ENCODE results near the gene CDCA7L.

The CDCA7L gene

DNA sequence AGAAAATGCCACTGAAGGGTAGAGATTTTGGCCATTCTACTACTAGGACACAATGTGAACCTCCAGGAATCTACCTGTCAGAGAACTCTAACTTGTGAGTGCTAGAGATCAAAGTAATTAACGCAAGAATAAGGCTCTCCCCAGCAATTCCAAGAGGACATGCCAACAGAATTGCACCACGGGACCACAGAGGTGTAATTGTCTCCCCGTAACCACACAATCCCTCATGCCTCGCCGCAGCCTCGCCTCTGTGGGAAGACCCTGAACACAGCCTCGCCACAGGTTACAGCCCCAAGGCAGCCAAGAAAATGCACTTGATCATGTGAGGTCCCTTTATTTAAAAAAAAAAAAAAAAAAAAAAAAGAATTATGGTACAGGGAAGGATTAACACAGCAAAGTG is 29.5 kb downstream of the CDCA7L start:
- Histone ChIP-seq H3K4me1 (peaks cover 13% of the 10 kb centered on the region), H3K4me3 (ENCODE audit: low read depth, low read length) (no peak overlapping the region), H3K9ac (no peak overlapping the region), H2AFZ (no peak overlapping the region), H3K27ac (no peak overlapping the region), H3K27me3 (ENCODE audit: control insufficient read depth, insufficient read depth, low read length) (no peaks in the 10 kb centered on the region), H3K4me2 (ENCODE audit: low read length) (no peak overlapping the region), H3K9me3 (ENCODE audit: control insufficient read depth, low read length) (peaks cover 5% of the 10 kb centered on the region), H3K36me3 (ENCODE audit: control insufficient read depth, insufficient read depth, low read length) (peaks cover 2% of the 10 kb centered on the region), H3K79me2 (no peaks in the 10 kb centered on the region)
- TF ChIP-seq, protein P1, sequence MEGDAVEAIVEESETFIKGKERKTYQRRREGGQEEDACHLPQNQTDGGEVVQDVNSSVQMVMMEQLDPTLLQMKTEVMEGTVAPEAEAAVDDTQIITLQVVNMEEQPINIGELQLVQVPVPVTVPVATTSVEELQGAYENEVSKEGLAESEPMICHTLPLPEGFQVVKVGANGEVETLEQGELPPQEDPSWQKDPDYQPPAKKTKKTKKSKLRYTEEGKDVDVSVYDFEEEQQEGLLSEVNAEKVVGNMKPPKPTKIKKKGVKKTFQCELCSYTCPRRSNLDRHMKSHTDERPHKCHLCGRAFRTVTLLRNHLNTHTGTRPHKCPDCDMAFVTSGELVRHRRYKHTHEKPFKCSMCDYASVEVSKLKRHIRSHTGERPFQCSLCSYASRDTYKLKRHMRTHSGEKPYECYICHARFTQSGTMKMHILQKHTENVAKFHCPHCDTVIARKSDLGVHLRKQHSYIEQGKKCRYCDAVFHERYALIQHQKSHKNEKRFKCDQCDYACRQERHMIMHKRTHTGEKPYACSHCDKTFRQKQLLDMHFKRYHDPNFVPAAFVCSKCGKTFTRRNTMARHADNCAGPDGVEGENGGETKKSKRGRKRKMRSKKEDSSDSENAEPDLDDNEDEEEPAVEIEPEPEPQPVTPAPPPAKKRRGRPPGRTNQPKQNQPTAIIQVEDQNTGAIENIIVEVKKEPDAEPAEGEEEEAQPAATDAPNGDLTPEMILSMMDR (IDR thresholded peaks at IDR 0.05), result no peak

DNA sequence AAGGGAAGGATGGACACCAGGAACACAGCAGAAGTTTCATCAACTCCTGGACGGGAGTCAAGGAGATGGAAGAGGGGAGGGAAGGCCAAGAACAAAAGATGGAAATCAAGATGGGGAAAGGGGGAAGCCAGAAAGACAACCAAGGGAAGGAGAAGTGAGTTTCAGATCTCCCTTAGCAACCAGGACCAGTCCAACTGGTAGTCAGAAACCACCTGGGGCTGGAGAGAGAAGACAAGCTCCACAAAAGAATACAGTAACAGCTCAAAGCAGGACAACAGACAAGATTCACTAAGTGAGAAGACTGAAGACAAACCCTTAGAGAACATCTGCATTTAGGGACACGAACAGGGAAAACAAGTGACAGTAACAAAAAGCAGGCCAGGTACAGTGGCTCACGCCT is 30.6 kb downstream of the CDCA7L start:
- TF ChIP-seq, protein P1 (IDR thresholded peaks at IDR 0.05), result no peak
- no peak overlapping the region for H3K9ac ChIP-seq
- H3K27ac ChIP-seq, result no peak overlapping the region
- no peaks in the 10 kb centered on the region for H3K79me2 ChIP-seq
- peaks cover 2% of the 10 kb centered on the region for H3K36me3 ChIP-seq (ENCODE audit: control insufficient read depth, insufficient read depth, low read length)
- no peak overlapping the region for H3K4me2 ChIP-seq (ENCODE audit: low read length)
- H3K4me3 ChIP-seq (ENCODE audit: low read depth, low read length), result no peak overlapping the region
- peaks cover 13% of the 10 kb centered on the region for H3K4me1 ChIP-seq
- H3K27me3 ChIP-seq (ENCODE audit: control insufficient read depth, insufficient read depth, low read length), result no peaks in the 10 kb centered on the region
- no peak overlapping the region for H2AFZ ChIP-seq
- H3K9me3 ChIP-seq (ENCODE audit: control insufficient read depth, low read length), result peaks cover 5% of the 10 kb centered on the region

DNA sequence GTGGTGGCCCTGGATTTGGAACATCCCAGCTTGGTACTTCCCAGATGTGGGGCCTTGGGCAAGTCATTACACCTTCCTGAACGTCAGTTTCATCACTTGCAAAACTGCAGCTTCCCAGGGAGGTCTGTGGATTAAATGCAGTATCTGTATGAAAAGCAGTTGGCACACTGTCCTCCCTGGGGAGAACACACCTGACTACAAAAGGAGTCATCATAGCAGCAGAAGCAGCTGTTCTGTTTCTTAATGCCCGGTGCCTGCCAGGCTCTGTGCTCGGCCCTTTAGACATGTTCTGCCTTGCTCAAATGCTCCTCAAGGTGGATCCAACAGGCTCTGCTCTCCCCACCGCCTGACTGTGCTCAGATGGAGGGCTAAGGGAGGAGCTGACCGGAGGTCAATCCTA is 31.0 kb downstream of the CDCA7L start:
- Histone ChIP-seq H3K9me3 (ENCODE audit: control insufficient read depth, low read length) (peaks cover 1% of the 10 kb centered on the region), H2AFZ (no peak overlapping the region), H3K4me2 (ENCODE audit: low read length) (no peak overlapping the region), H3K27me3 (ENCODE audit: control insufficient read depth, insufficient read depth, low read length) (no peaks in the 10 kb centered on the region), H3K9ac (no peak overlapping the region), H3K4me1 (peaks cover 13% of the 10 kb centered on the region), H3K79me2 (no peaks in the 10 kb centered on the region), H3K36me3 (ENCODE audit: control insufficient read depth, insufficient read depth, low read length) (peaks cover 2% of the 10 kb centered on the region), H3K4me3 (ENCODE audit: low read depth, low read length) (no peak overlapping the region), H3K27ac (no peak overlapping the region)
- TF ChIP-seq, protein P1 (IDR thresholded peaks at IDR 0.05), result no peak

DNA sequence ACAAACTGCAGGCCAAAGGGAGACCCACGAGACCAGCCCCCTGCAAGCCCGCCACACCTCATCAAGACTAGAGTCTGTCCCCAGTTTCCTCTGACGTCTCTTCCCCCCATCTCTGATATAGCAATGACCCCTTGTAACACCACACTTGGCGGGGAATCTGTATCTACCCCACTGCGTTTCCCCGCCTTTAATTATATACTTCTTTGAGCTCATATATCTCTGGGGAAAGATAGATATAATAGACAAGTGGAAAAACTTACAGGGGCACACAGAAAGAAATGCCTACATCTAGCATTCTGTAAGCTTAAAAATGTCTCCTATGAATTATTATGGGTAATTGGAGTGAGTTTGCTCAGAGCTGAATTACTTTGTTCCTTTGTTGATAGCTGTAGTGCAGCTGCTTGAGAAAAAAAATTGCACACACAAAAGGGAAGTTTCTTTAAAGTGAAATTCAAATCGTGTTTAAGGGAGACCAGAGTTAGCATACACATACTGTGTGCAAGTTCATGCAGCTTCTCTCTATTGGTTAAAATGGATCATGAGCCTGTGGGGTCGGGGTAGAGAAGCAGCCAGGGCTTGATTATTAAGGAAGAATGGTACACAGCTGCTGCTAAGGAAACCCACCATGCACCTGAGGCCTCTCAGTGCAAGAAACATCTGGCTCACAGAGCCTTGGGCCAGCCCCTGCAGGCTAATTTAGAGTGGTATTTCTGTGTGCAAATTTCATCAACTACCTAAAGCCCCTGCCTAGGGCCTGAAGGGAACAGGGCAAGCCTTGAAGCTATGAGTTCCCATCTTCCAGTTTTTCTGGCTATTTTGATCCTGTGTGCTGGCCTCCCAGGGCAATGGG is 32.5 kb downstream of the CDCA7L start:
- H3K36me3 ChIP-seq (ENCODE audit: control insufficient read depth, insufficient read depth, low read length), result no peaks in the 10 kb centered on the region
- no peak overlapping the region for H3K27ac ChIP-seq
- H3K9ac ChIP-seq, result no peak overlapping the region
- H3K27me3 ChIP-seq (ENCODE audit: control insufficient read depth, insufficient read depth, low read length), result no peaks in the 10 kb centered on the region
- TF ChIP-seq, protein P1 (IDR thresholded peaks at IDR 0.05), result no peak
- no peaks in the 10 kb centered on the region for H3K79me2 ChIP-seq
- no peaks in the 10 kb centered on the region for H3K9me3 ChIP-seq (ENCODE audit: control insufficient read depth, low read length)
- peaks cover 21% of the 10 kb centered on the region for H3K4me1 ChIP-seq
- H3K4me2 ChIP-seq (ENCODE audit: low read length), result no peak overlapping the region
- no peak overlapping the region for H3K4me3 ChIP-seq (ENCODE audit: low read depth, low read length)
- H2AFZ ChIP-seq, result no peak overlapping the region

DNA sequence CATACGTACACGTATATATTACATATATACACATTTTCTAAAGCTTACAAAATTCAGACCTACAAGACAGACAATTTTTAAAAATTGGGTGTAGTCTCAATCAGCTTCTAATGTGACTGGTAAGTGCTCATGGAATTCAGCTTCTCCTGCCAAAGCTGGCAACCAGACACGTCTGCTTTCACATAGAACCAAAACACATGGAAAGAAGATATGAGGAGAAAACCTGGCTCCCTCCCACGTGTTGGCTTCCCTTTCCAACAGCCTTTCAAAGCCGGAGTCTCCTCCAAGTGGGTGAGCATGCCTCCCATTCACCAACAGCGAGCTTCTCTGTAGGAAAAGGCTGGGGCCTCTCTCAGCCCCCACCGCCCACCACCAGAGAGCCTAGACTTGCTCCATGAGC is 33.4 kb downstream of the CDCA7L start:
- H3K4me1 ChIP-seq, result peaks cover 27% of the 10 kb centered on the region

More for the DNA sequence above, 33.4 kb downstream of the CDCA7L start:
- Histone ChIP-seq H2AFZ (no peak overlapping the region), H3K27me3 (ENCODE audit: control insufficient read depth, insufficient read depth, low read length) (no peaks in the 10 kb centered on the region), H3K79me2 (no peaks in the 10 kb centered on the region), H3K4me3 (ENCODE audit: low read depth, low read length) (no peak overlapping the region), H3K36me3 (ENCODE audit: control insufficient read depth, insufficient read depth, low read length) (no peaks in the 10 kb centered on the region), H3K27ac (no peak overlapping the region), H3K9me3 (ENCODE audit: control insufficient read depth, low read length) (no peaks in the 10 kb centered on the region), H3K4me2 (ENCODE audit: low read length) (no peak overlapping the region), H3K9ac (no peak overlapping the region)
- TF ChIP-seq, protein P1 (IDR thresholded peaks at IDR 0.05), result no peak

Measured in parathyroid adenoma (tissue), 2 donors.